HG02973 (cell line): ENCODE measurements around the gene BTBD1.

ENCODE experiments used
- ATAC-seq: cut with Tn5 transposase; IDR thresholded peaks from one replicate; pipeline ENCODE4 v1.9.1; 2021; ENCODE audit warnings: moderate library complexity; ENCODE audit not compliant: unreplicated experiment

Gene BTBD1

DNA sequence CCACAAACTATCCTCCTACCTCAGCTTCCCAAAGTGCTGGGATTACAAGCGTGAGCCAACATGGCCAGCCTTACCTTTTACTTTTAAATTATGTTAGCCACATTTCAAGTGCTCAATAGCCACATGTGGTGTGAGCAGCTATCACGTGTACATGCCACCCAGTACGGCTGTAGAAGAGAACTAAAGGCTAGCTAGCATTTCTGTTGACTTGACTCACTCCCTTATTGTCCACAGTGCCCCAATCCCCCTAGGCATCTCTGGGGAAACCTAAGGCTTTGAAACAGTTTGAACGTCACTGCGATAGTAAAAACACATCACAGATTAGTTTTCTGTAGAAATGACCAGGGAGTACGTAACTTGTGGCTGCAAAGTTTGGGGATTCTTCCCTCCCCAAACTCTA is 67.6 kb downstream of the BTBD1 start:
- ATAC-seq, result no peak

DNA sequence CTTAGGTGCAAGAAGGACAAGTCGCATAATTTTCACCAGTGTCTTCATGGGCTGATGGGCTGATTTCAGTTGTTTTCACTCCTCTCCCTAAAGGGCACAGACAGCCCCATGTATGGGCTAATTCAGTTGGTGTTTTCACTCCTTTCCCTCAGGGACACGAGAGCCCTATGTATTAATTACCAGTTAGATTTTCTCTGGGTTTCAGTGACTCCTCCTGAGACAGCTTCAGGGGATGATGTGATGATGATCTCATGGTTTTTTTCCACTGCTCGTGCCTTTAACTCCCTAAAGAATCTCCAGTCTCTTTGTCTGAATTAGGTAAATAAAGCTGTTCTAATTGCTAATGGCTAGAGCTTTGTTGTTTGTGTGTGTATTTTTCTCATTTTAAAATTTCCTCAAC is 71.1 kb downstream of the BTBD1 start:
- no peak for ATAC-seq

DNA sequence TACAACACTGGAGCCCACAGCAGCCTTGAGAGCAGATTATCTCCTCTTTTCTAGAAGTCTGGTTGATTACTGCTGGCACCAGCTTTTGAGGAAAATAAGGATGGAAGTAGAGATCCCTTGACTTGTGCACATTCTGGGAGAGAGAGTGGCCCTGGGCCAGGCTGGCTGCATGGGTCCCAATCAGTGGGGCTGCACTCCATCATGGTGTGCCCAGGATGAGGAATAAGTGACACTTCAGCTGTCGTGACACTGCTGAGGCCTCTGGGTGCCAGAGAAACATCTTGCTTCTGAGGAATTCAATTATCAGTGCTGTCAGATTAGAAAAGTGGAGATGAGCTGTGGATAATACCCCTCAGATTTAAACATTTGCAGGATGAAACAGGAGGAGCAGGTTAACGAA is 72.0 kb downstream of the BTBD1 start:
- no peak for ATAC-seq

DNA sequence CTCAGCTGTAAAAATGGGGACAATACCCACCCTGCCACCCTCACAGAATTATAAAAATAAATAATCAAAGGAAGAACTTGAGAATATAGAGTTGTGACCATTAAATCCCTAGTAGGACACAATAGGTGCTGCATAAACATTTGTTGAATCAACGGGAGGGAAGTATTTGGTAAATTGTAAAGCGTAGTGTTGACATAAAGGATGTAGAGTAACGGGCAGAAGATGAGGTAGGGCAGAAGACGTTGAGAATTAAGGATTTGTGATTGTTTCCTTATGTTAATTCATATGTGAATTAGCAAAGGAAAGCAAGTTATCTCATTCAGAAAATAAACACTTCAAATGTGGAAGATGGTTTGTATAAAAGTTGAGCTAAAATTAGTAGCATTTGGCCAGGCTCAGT is 73.9 kb downstream of the BTBD1 start:
- ATAC-seq, result no peak

DNA sequence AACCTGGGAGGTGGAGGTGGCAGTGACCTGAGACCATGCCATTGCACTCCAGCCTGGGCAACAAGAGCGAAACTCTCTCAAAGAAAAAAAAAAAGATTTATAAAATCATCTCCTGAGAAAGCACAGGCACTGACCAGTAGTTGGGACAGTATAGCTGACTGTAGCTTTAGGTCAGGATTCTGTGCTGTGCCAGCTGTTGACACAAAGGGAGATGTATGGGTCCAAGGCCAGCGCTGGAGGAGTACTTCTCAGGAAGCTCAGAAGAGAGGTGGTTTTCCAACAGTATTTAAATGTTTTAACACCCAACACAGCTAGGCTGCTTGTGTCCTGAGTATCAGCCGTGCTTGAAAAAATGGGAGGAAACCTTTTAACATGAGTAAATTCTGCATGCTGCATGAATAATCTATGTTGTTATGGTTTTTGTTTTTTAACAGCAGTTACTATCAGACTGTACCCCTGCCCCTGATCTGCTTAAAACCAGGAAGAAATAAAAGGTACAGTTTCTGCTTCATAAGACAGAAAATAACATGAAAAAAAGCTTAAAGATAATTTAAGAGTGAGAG is 74.5 kb downstream of the BTBD1 start:
- no peak for ATAC-seq

DNA sequence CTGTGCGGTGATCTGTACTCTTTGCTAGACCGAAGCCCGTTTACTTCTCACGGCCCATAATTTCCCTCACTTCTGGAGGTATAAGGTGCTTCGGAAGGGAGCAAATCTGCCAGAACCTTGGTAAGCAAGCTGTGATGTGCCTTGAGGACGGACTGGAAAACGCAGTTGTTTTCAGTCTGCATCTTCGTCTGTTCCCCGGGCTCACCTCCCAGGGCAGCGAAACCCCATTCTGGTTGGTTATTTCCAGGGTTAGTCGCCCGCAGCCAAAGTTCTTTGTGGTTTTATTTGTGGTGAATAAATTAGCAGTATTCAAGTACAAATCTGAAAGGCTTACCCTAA is 80.6 kb downstream of the BTBD1 start:
- peak; percentile 38 for ATAC-seq

DNA sequence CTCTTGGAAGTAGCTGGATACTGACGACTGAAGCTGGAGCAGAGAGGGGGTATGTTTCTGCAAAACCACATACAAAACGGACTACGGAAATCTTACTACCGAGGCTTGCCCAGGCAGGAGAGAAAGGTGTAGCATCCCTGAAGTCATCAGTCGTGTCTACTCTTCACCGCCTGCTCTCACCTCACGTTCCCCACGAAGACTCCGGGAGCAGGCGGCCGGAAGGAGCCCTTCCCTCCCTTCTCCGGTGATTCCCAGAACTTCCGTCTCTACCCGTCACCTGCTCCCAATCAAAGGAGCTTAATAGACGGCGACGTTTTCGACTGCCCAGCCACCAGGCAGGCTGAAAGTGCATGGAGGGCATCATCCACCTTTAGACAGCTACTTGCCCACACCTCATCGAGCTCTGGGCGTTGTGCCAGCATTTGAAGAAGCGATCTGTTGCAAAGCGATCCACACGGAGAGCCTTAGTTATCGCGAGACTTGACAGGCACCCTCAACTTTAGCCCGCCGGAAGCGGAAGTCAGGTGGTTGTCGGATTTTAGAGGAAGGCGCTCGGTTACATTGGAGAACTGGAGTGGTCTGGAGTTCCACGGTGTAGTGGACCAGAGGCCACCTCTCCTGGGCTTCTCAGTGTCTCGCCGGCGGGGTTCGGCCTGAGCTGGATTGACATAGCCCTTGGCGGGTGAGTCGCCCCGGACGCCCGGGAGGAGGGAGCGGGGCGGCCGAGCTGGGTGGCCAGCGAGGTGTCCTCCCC is 81.2 kb downstream of the BTBD1 start, which contains the start of gene RAMAC:
Gene RAMAC, plus strand, starts transcription at position 523 of the 754 bp plus-strand sequence. CDS start 2,809 bp downstream, outside the sequence.
- peak; percentile 93 for ATAC-seq

DNA sequence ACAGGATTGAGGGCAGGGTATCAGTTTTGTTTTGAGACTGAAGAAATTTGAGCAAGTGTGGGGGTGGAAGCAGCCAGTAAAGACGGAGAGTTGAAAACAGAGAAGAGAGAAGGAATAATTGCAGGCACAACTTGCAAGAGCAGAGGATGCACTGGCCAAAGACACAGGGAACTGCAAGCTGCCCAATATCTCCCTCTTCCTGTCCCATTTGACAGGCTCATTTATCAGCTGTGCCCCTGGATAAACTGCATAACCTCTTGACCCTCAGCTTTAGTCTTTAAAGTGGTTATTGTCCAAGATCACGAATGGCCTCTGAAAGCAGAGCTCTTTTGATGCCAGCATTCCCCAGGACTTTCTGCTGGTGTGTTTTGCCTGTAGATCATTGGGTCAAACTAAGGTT is 86.1 kb downstream of the BTBD1 start:
- ATAC-seq, result no peak

DNA sequence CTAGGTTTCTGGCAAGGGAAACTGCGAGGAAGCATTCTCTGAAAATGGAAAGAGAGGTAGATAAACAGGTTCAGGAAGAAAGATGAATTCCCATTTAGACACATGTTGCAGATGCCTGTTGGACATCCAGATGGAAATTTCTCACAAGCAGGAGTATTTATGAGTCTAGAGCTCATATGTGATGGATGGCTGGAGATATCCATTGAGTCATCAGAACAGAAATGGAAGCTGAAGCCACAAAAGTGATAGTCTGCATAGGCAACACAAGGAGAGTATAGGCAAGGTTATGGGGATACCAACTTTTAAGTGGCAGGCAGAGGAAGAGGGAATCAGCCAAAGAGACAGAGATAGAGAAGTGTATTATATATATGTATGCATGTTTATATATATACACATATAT is 87.3 kb downstream of the BTBD1 start:
- no peak for ATAC-seq

DNA sequence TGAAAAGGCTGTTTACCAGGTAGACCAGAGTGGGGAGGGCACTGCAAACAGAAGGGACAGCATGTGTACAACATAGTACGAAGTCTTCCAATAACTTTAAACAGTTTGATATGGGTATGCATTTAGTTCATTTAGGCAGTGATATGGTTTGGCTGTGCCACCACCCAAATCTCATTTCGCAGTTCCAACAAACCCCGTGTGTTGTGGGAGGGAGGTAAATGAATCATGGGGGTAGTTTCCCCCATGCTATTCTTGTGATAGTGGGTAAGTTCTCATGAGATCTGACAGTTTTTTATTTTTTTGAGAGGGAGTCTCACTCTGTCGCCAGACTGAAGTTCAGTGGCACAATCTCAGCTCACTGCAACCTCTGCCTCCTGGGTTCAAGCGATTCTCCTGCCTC is 88.6 kb downstream of the BTBD1 start:
- ATAC-seq, result no peak

DNA sequence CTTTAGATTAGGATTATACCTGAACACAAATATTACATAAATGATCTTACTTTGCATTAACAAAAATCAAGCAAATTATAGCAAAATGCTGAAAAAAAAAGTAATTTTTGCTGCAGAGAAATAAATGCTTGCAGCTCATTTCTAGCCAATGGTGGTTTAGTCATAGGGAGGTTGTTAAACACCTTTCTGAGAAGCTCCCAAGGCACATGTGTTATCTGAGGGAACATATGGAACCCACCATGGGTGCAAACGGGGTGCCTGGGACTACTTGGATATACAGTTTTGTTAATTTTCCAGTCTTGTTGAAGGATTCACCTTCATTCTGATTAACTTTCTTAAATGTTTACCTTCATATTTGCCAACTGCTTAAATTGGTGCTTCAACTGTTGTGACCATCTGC is 90.0 kb downstream of the BTBD1 start:
- ATAC-seq, result no peak

DNA sequence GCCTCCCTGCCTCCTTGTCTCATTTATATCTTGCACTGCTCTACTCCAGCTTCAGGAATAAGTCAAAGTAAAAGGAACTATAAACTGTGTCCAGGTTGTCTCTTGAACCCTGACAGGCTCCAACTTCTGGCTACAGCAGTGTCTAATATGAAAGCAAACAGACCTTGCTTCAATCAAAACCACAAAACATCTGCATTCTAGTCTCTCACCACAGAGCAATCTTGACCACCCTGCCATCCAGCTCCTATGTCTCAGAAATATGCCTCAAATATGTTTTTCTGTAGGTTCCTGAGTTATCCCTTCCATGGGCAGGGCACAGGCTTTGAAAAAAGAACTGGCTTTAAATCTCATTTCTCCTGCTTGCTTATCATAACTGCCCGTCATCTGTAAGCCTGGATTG is 94.1 kb downstream of the BTBD1 start:
- ATAC-seq, result no peak

DNA sequence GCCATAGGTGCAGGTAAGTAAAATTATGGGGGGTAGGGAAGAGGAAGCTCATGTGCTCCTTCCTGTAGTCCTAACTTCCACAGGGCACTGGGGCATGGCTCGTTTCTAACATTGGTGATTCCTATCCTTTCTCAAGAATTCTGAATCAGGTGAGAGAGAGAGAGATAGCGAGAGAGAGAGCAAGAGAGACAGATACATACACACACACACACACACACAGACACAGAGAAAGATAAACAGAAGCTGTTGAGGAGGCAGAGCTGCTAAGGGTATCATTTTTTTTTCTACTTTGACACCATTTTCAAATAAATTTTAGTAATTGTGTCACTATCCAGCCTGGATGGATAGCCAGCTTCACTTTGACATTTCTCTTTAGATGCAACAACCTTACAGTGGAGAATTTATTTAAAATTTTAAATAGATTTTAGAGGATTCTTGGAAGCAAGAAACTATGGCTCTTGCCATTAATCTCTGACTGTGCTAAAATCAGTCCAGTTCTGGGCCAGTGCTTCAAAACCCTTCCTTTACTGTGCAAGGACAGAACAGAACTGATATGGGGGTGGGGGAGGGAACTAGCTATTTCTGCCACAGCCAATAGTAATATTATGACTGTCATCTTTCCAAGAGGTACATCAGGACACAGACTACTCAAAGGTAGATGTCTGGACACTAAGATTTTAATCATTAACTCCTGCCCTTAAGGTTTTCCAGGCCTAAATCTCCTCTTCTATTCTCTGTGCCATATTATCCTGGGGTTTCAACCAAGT is 95.7 kb downstream of the BTBD1 start:
- no peak for ATAC-seq

DNA sequence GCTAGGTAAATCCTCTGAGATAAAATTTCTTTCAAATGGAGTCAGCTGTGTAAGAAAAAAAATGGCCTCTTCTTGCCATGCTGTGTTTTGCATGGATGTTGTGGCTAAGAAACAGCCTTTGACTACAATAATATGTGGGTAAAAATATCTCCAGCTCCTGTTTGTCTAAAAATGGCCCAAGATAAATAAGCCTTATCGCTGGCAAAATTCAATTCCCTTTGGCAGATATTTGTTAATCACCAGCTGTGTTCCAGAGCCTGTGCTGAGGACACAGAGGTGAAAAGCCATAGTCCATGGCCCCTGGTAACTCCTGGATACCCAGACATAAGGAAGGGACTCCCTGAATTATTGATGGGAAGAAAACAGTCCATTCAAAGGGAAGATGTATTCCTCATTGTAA is 96.4 kb downstream of the BTBD1 start:
- no peak for ATAC-seq

DNA sequence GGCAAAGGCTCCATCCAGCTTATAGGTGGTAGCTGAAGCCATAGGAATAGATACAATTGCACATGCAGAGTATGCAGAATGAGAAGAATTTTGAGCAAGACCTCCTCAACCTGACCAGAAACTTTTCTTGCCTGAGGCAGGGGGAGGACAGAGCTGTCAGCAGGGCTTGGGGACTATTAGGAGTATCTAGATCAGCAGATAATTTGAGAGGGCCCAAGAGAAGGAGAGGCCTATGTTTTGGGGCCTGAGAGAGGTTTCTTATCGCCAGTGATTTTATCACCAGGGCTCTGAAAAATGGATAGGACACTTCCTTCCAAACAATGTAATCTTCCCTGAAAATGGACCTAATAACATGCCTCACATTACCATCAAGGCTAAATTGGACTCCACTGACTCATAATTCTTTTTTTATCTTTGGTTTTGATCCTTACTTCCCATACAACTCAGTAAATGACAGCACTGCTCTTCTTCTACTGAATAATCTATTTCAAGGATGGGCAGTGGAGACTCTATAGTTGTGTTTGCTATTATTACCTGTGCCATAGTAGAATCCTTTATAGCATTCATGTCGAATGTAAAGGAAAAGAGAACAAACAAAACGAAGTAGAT is 96.9 kb downstream of the BTBD1 start:
- no peak for ATAC-seq

DNA sequence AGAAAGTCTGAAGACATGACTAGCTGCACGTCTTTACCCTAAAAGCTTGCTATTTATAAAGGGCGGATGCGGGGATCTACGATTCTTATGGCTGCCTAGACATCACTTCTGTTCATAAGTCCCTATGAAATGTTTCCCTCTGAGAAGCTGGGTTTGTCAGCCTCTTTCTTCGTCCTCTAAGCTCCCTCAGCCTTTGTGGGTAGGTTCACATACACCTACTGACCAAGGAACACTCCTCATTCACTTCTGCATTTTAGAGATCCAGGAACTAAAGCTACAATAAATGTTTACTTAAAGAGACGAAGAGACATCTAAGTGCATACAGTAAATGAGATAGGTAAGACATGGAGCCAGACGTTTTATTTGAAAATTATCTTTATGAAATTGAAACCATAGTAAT is 97.7 kb downstream of the BTBD1 start:
- ATAC-seq, result no peak

DNA sequence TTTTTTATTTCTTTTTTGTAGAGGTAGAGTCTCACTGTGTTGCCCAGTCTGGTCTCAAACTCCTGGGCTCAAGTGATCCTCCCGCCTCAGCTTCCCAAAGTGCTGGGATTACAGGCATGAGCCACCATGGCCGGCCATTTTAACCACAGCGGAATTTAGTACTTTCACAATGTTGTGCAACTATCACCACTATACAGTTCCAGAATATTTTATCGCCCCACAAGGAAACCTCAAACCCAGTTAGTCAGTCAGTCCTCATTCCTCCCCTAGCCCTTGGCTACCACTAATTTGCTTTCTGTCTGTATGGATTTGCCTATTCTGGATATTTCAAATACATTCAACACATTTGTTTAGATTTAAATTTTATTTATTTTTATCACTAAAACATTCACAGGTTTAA is 99.0 kb downstream of the BTBD1 start:
- no peak for ATAC-seq

DNA sequence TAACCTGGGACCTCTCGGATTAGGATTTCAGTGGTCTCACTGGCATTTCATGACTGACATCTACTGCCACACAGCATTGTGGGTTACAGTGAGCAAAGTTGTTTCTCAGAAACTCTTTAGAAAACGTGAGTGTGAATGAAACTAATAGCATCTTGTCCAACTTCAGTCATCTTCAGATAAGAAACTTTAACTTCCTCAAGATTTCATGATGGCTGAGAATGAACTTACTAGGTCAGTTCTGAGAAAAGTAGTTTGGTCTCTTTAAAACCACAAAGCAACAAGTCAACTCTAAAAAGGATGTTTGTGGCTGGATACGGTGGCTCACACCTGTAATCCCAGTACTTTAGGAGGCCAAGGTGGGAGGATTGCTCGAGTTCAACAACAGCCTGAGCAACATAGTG is 100.4 kb downstream of the BTBD1 start:
- peak; percentile 83 for ATAC-seq
